GM12878 (cell line): ENCODE data around the gene WDR77. TPM values are rescaled to one million over a fixed set of nuclear protein-coding genes. Genes with fewer than 3 reads are reported as not detected.

Source experiments
- ATAC-seq: fragments of 200-7000 bp; cut with Tn5 transposase; 3 replicates; pipeline ENCODE4 v1.9.1; 2020; ENCODE audit warnings: mild to moderate bottlenecking, moderate library complexity
- BruUV-seq: library from RNA; stranded (reverse); fragments of 400-500 nt; replicated peaks from 2 replicates; lab custom pipeline; 2021; lab: Mats Ljungman, UMichigan
- CTCF ChIA-PET: fragments of 300-600 bp; sonication (Branson Sonifier 250); formaldehyde crosslinking; extraction: SDS; loops from one replicate; lab custom pipeline; 2021; ENCODE audit warnings: inconsistent platforms; lab: Yijun Ruan, JAX
- POLR2A ChIA-PET: fragments of 350-600 bp; formaldehyde crosslinking; extraction: SDS; loops from one replicate; lab custom pipeline; 2021; ENCODE audit warnings: inconsistent platforms; lab: Charles Lee
- RAD21 ChIA-PET: fragments of 300-600 bp; sonication (Branson Sonifier 250); formaldehyde crosslinking; loops from one replicate; lab custom pipeline; 2023; ENCODE audit warnings: antibody characterized with exemption; ENCODE audit not compliant: unreplicated experiment; lab: Charles Lee
- SMC1A ChIA-PET: fragments of 300-600 bp; sonication (Branson Sonifier 250); formaldehyde crosslinking; loops from one replicate; lab custom pipeline; 2023; ENCODE audit not compliant: unreplicated experiment, uncharacterized antibody; lab: Charles Lee
- DNase-seq: peaks from one replicate; pipeline ENCODE4 v3.0.0-alpha.2; 2011; ENCODE audit warnings: low read depth, low spot score
- FAIRE-seq: peaks from 3 replicates; lab custom pipeline; 2011; peaks lifted over from hg19 to GRCh38; lab: Jason Lieb, UNC
- H2AFZ ChIP-seq: 2 replicates; pipeline ENCODE4 v1.6.0; 2011; ENCODE audit warnings: low read depth, low read length, control low read depth; ENCODE audit not compliant: control insufficient read depth
- H3K27ac ChIP-seq: 2 replicates; pipeline ENCODE4 v1.5.1; 2011; ENCODE audit warnings: control low read depth; ENCODE audit not compliant: control insufficient read depth, insufficient read depth
- H3K27me3 ChIP-seq, 2 experiments: replicated peaks in 1 of 2; 2 replicates each; pipeline versions ENCODE4 v1.6.0 to v1.6.1; 2011; ENCODE audit warnings: low read length in 1 of 2; ENCODE audit not compliant: control insufficient read depth in 2 of 2, insufficient read depth in 2 of 2
- H3K36me3 ChIP-seq, 2 experiments: 2 replicates each; pipeline ENCODE4 v1.5.1; 2011; ENCODE audit warnings: low read length in 1 of 2; ENCODE audit not compliant: control insufficient read depth in 2 of 2, insufficient read depth in 2 of 2
- H3K4me1 ChIP-seq: 2 replicates; pipeline ENCODE4 v1.6.1; 2011; ENCODE audit warnings: mild to moderate bottlenecking, low read length, moderate library complexity, mixed read lengths; ENCODE audit not compliant: control insufficient read depth, insufficient read depth
- H3K4me2 ChIP-seq: 2 replicates; pipeline ENCODE4 v1.6.0; 2011; ENCODE audit warnings: control low read depth; ENCODE audit not compliant: control insufficient read depth, insufficient read depth
- H3K4me3 ChIP-seq: fragments of 200-600 bp; sonication (generic); 2 replicates; pipeline ENCODE4 v1.5.1; 2016
- H3K79me2 ChIP-seq: 2 replicates; pipeline ENCODE4 v1.6.0; 2011; ENCODE audit warnings: low read length; ENCODE audit not compliant: control insufficient read depth, insufficient read depth
- H3K9ac ChIP-seq: 2 replicates; pipeline ENCODE4 v1.8.0; 2011; ENCODE audit warnings: low read length, control low read depth, mixed read lengths; ENCODE audit not compliant: control insufficient read depth, insufficient read depth
- H3K9me3 ChIP-seq: replicated peaks from 3 replicates; pipeline ENCODE4 v1.5.1; 2011; ENCODE audit warnings: mild to moderate bottlenecking, low read length; ENCODE audit not compliant: control insufficient read depth, insufficient read depth
- H4K20me1 ChIP-seq: 2 replicates; pipeline ENCODE4 v1.6.0; 2011; ENCODE audit not compliant: control insufficient read depth, insufficient read depth
- ASH2L ChIP-seq: fragments of 300-600, 200-600 bp; sonication (generic); IDR thresholded peaks from 2 replicates; pipeline ENCODE4 v1.6.1; 2017; ENCODE audit warnings: low read depth, mild to moderate bottlenecking, borderline replicate concordance
- CEBPZ ChIP-seq: fragments of 150-350 bp; IDR thresholded peaks from 2 replicates; pipeline ENCODE4 v1.6.1; 2016; ENCODE audit warnings: low read depth, low read length
- CHD4 ChIP-seq: fragments of 200-600 bp; sonication (generic); IDR thresholded peaks from 2 replicates; pipeline ENCODE4 v1.6.1; 2016; ENCODE audit warnings: mild to moderate bottlenecking
- CTCF ChIP-seq, 3 experiments: IDR thresholded peaks in 2 of 3; conservative IDR thresholded peaks in 1 of 3; 2 replicates each; pipeline ENCODE4 v1.5.1; 2011; ENCODE audit warnings: low read depth in 3 of 3, low read length in 3 of 3, mild to moderate bottlenecking in 3 of 3, control low read depth in 2 of 3, moderate library complexity in 2 of 3, inconsistent platforms in 1 of 3, mixed read lengths in 1 of 3; ENCODE audit not compliant: control insufficient read depth in 2 of 3, insufficient read depth in 1 of 3; ENCODE audit errors: extremely low read depth in 1 of 3
- E4F1 ChIP-seq: fragments of 450-650 bp; IDR thresholded peaks from 2 replicates; pipeline ENCODE4 v1.6.1; 2018; ENCODE audit warnings: borderline replicate concordance, mild to moderate bottlenecking; ENCODE audit not compliant: partially characterized antibody
- KLF5 ChIP-seq: fragments of 450-650 bp; IDR thresholded peaks from 2 replicates; pipeline ENCODE4 v1.6.1; 2014; ENCODE audit warnings: mild to moderate bottlenecking; ENCODE audit not compliant: partially characterized antibody
- POU2F2 ChIP-seq: IDR thresholded peaks from 3 replicates; pipeline ENCODE4 v1.6.1; 2011; ENCODE audit warnings: low read depth, mild to moderate bottlenecking, low read length, borderline replicate concordance
- RELA ChIP-seq: fragments of 450-650 bp; IDR thresholded peaks from 2 replicates; pipeline ENCODE4 v1.8.0; 2014; ENCODE audit warnings: borderline replicate concordance; ENCODE audit not compliant: partially characterized antibody
- RFX5 ChIP-seq: IDR thresholded peaks from 2 replicates; pipeline ENCODE4 v1.6.1; 2011; ENCODE audit warnings: low read depth, low read length, improper control_type of control experiment
- ZBTB11 ChIP-seq: fragments of 450-650 bp; formaldehyde crosslinking; IDR thresholded peaks from 2 replicates; pipeline ENCODE4 v1.5.0; 2022; ENCODE audit warnings: mild to moderate bottlenecking, missing genetic modification characterization
- WGBS: methylation state at CpG from one replicate; pipeline ENCODE4 v1.1.6; 2016; ENCODE audit warnings: low lambda C conversion rate; ENCODE audit not compliant: insufficient replicate concordance, insufficient coverage; ENCODE audit errors: missing lambda C conversion rate; 5-methylcytosine and 5-hydroxymethylcytosine counted together
- in situ Hi-C: fragments of 300-500 bp; cut with MboI; formaldehyde crosslinking; loops from 9 replicates; pipeline ENCODE4 v1.14.3; 2018; ENCODE audit warnings: mixed read lengths
- intact Hi-C: fragments of 100-400 bp; cut with micrococcal nuclease; formaldehyde crosslinking; loops from one replicate; pipeline ENCODE4 v1.14.2; 2022; ENCODE audit not compliant: unreplicated experiment
- polyA plus RNA-seq, 11 experiments: library from polyadenylated mRNA; depleted of rRNA in 4 of 11; unstranded in 6 of 11; stranded (reverse) in 5 of 11; fragments of >200 nt; fragmentation: Nextera tagmentation in 4 of 11; fragmentation: Illumina TruSeq in 1 of 11; extraction: Ambion mirVana in 4 of 11; extraction: Trizol in 1 of 11; gene quantifications; 1 replicate in 1 of 11; 2 replicates in 10 of 11; pipeline versions ENCODE4 v1.2.1 to v1.2.3, GENCODE V29; 2011 to 2016; ENCODE audit warnings: inconsistent platforms in 2 of 11, missing spikeins in 2 of 11, low read depth in 1 of 11
- total RNA-seq, 4 experiments: library from RNA; depleted of rRNA in 3 of 4; stranded (reverse); fragments of >200 nt in 3 of 4; fragmentation: Illumina TruSeq in 1 of 4; extraction: Trizol in 1 of 4; gene quantifications; 2 replicates each; pipeline versions ENCODE4 v1.2.1 to v1.2.3, GENCODE V29; 2013 to 2021

WDR77 gene
- total and polyA plus RNA-seq, 10 of the 15 experiments (the other 5 are each of a cell fraction or from before 2014, with no cell fraction given): 12.7 to 167 (median 67.1) TPM

- FAIRE-seq (no peak), DNase-seq (no peak), ATAC-seq (peak; percentile 81)
- Histone ChIP-seq H3K36me3 (peaks cover 19 to 53% of the 10 kb centered on the region in 2 experiments), H3K79me2 (peaks cover 13% of the 10 kb centered on the region), H4K20me1 (no peaks in the 10 kb centered on the region; the same call in 1 of the 2 replicates), H3K4me1 (peaks cover 10% of the 10 kb centered on the region), H3K9me3 (no peaks in the 10 kb centered on the region), H3K9ac (no peak overlapping the region), H3K4me2 (no peak overlapping the region), H3K4me3 (no peak overlapping the region), H2AFZ (no peak overlapping the region), H3K27me3 (no peaks in the 10 kb centered on the region), H3K27ac (no peak overlapping the region)
- CTCF ChIA-PET: interaction anchor here (0.6 to 4.0 kb wide), 8 partner anchors 11 to 411 kb away, joined by 5 to 32 read pairs (median 7); no protein-coding TSS in a partner anchor
- 44% methylated on average over 9 of the region's 9 CpGs for WGBS
- RAD21 ChIA-PET: interaction anchor here (0.7 to 1.8 kb wide), 3 partner anchors 42 to 218 kb away, joined by 3 to 4 read pairs (median 3); no protein-coding TSS in a partner anchor
- POLR2A ChIA-PET: no interaction called here
- no TSS peak for BruUV-seq
- SMC1A ChIA-PET: interaction anchor here (1.4 to 1.6 kb wide), 2 partner anchors 218 to 410 kb away, joined by 4 to 5 read pairs; no protein-coding TSS in a partner anchor
- in situ Hi-C loops (no loop called here), intact Hi-C loops (loop anchor here (2.0 kb wide), 1 partner anchor 219 kb away; no protein-coding TSS in a partner anchor)
- no peak for TF ChIP-seq CEBPZ
- no peak for TF ChIP-seq CHD4
- TF ChIP-seq RFX5: no peak
- TF ChIP-seq E4F1: no peak
- TF ChIP-seq POU2F2: no peak
- no peak for TF ChIP-seq ZBTB11 (CRISPR knock-in tag)
- TF ChIP-seq ASH2L: no peak
- TF ChIP-seq KLF5: no peak
- no peak for TF ChIP-seq RELA
- peak; percentile 55 to 65 (median 56) for TF ChIP-seq CTCF (IDR thresholded peaks at IDR 0.05 in 2 of 3, conservative IDR thresholded peaks at IDR 0.05 in 1 of 3; ENCODE audit: control insufficient read depth in 2 of 3, extremely low read depth in 1 of 3, insufficient read depth in 1 of 3, low read depth in 3 of 3, low read length in 3 of 3)
Measured at GRCh38 chr1:111441573-111442192, 7.4 kb downstream of the WDR77 start.
